ENCODE results near the gene PML. TPM values are rescaled to one million over a fixed set of nuclear protein-coding genes. Genes with fewer than 3 reads are reported as not detected.

The PML gene
- total and polyA plus RNA-seq, 9 of the 15 experiments (the other 6 are each of a cell fraction or from before 2014, with no cell fraction given) = 5.0 to 50.7 (median 10.1) TPM

- TF ChIP-seq ETV6 (IDR thresholded peaks at IDR 0.05; ENCODE audit: borderline replicate concordance in 1 of 2, low read depth in 2 of 2, low read length in 1 of 2) (no peak), ETV6 (CRISPR knock-in tag; IDR thresholded peaks at IDR 0.05; ENCODE audit: borderline replicate concordance) (no peak), CHD1 (IDR thresholded peaks at IDR 0.05; ENCODE audit: low read length) (no peak), NFRKB (IDR thresholded peaks at IDR 0.05; ENCODE audit: low read depth) (no peak), POLR3A (IDR thresholded peaks at IDR 0.05; ENCODE audit: borderline replicate concordance, extremely low read depth, insufficient read depth, insufficient read length) (no peak), ZNF830 (CRISPR knock-in tag; IDR thresholded peaks at IDR 0.05) (no peak), BMI1 (IDR thresholded peaks at IDR 0.05; ENCODE audit: low read length) (no peak), FOXA1 (IDR thresholded peaks at IDR 0.05; ENCODE audit: borderline replicate concordance) (no peak), E2F5 (CRISPR knock-in tag; IDR thresholded peaks at IDR 0.05) (no peak), MCM5 (IDR thresholded peaks at IDR 0.05; ENCODE audit: low read depth) (no peak), RB1 (IDR thresholded peaks at IDR 0.05; ENCODE audit: low read depth) (no peak), LEF1 (IDR thresholded peaks at IDR 0.05) (no peak), FOXO4 (CRISPR knock-in tag; IDR thresholded peaks at IDR 0.05) (no peak), NUFIP1 (IDR thresholded peaks at IDR 0.05; ENCODE audit: partially characterized antibody) (no peak)
- intact Hi-C loops (cut with micrococcal nuclease) = no loop called here
- ATAC-seq (no peak), FAIRE-seq (no peak), DNase-seq (ENCODE audit: extremely low read depth in 1 of 4, low spot score in 3 of 4) (no peak)
- Histone ChIP-seq H3K36me3 (ENCODE audit: control insufficient read depth, insufficient read depth, low read length) (no peaks in the 10 kb centered on the region), H4K20me1 (replicated peaks; ENCODE audit: control insufficient read depth, insufficient read depth, low read length) (no peaks in the 10 kb centered on the region; the same call in 1 of the 2 replicates), H3K9me1 (ENCODE audit: control insufficient read depth, insufficient read depth, low read length) (no peaks in the 10 kb centered on the region), H3K9me3 (replicated peaks; ENCODE audit: control insufficient read depth, insufficient read depth, low read depth, low read length) (no peaks in the 10 kb centered on the region), H3K27me3 (ENCODE audit: control insufficient read depth in 2 of 2, insufficient read depth in 2 of 2, low read length in 2 of 2) (peaks cover 6 to 17% of the 10 kb centered on the region in 2 experiments; a peak in 4 of 5 replicates), H2AFZ (ENCODE audit: low read depth, low read length) (no peak overlapping the region), H3K27ac (ENCODE audit: extremely low read depth, low read depth, low read length) (no peak overlapping the region), H3K4me3 (no peak overlapping the region), H3K4me2 (ENCODE audit: insufficient read depth, low read length) (no peak overlapping the region), H3K9ac (ENCODE audit: insufficient read depth in 1 of 2, low read depth in 2 of 2, low read length in 2 of 2) (no peak overlapping the region), H3K79me2 (ENCODE audit: control insufficient read depth, insufficient read depth, low read length) (no peaks in the 10 kb centered on the region), H3K4me1 (replicated peaks in 1 of 2; ENCODE audit: control insufficient read depth in 2 of 2, insufficient read depth in 2 of 2, low read length in 2 of 2) (peaks cover 0 to 5% of the 10 kb centered on the region in 2 experiments; a peak in 2 of 5 replicates)
- no TSS peak for BruUV-seq (replicated peaks)
- ChIA-PET POLR2A (interaction anchor here (0.6 kb wide), 2 partner anchors 42 to 46 kb away, joined by 3 read pairs; no protein-coding TSS in a partner anchor), CTCF (ENCODE audit: low intra/inter-chr PET ratio) (interaction anchor here (2.4 kb wide), 1 partner anchor 15 kb away, joined by 17 read pairs; no protein-coding TSS in a partner anchor)
- in situ Hi-C loops (cut with MboI) = loop anchor here (25.0 kb wide), 1 partner anchor 1322 kb away; the partner anchor contains the start of gene GOLGA6D
- 0% methylated on average over 2 of the region's 2 CpGs for WGBS (ENCODE audit: insufficient coverage, low coverage, missing lambda C conversion rate)
These were observed 28.8 kb upstream of the PML start for GRCh38 chr15:73965758-73966113.

Measured in K562 (cell line).